ENCODE results near the gene RPTOR. TPM values are rescaled to one million over a fixed set of nuclear protein-coding genes. Genes with fewer than 3 reads are reported as not detected.

The RPTOR gene
- total RNA-seq, 2 experiments from 2014 or later = 48.1 to 87.8 TPM

- no peaks in the 10 kb centered on the region for H3K9me3 ChIP-seq (ENCODE audit: low read length)
- intact Hi-C loops (cut with micrococcal nuclease; ENCODE audit: unreplicated experiment) = no loop called here
- H3K36me3 ChIP-seq (ENCODE audit: insufficient read depth, low read length) = peaks cover 20% of the 10 kb centered on the region
- no peaks in the 10 kb centered on the region for H3K9me2 ChIP-seq (ENCODE audit: insufficient read depth, low read length)
- no TSS peak for BruUV-seq (replicated peaks)
- ChIA-PET CTCF (ENCODE audit: unreplicated experiment) (no interaction called here), POLR2A (interaction anchor here (0.6 to 1.4 kb wide), 3 partner anchors 13 to 1827 kb away, joined by 3 read pairs; no protein-coding TSS in a partner anchor)
- H3K4me3 ChIP-seq (ENCODE audit: low read depth, low read length, poor library complexity, severe bottlenecking) = no peak overlapping the region
- peaks cover 41% of the 10 kb centered on the region for H3K4me1 ChIP-seq (ENCODE audit: insufficient read depth, low read length, poor library complexity, severe bottlenecking)
- H4K20me1 ChIP-seq (ENCODE audit: insufficient read depth, low read length) = no peaks in the 10 kb centered on the region
- DNase-seq (ENCODE audit: low spot score) = no peak
- 0 out of 2 replicates have a peak overlapping the region, but pooled peaks have one; percentile 1 for H3K4me2 ChIP-seq (ENCODE audit: low read length)
- TF ChIP-seq EZH2phosphoT487 (IDR thresholded peaks at IDR 0.05; ENCODE audit: borderline replicate concordance, low read depth, low read length) (no peak), CTCF (conservative IDR thresholded peaks at IDR 0.05; ENCODE audit: low read length) (no peak)
- no peak overlapping the region for H2AFZ ChIP-seq (ENCODE audit: low read length)
- peaks cover 28% of the 10 kb centered on the region; the same call in 1 of the 2 replicates for H3K79me2 ChIP-seq (ENCODE audit: insufficient read depth, low read depth, low read length)
- H3K27ac ChIP-seq (ENCODE audit: low read depth, low read length, poor library complexity, severe bottlenecking) = no peak overlapping the region
Observed at GRCh38 chr17:80704381-80704819, 159.8 kb downstream of the RPTOR start.

GRCh38 chr17:80704894-80705293 lies 160.3 kb downstream of the RPTOR start:
- peaks cover 41% of the 10 kb centered on the region for H3K4me1 ChIP-seq (ENCODE audit: insufficient read depth, low read length, poor library complexity, severe bottlenecking)
- H3K79me2 ChIP-seq (ENCODE audit: insufficient read depth, low read depth, low read length) = peaks cover 28% of the 10 kb centered on the region; the same call in 1 of the 2 replicates
- ChIA-PET CTCF (ENCODE audit: unreplicated experiment) (no interaction called here), POLR2A (no interaction called here)
- no peaks in the 10 kb centered on the region for H3K9me2 ChIP-seq (ENCODE audit: insufficient read depth, low read length)
- intact Hi-C loops (cut with micrococcal nuclease; ENCODE audit: unreplicated experiment) = no loop called here
- no peak overlapping the region for H2AFZ ChIP-seq (ENCODE audit: low read length)
- no peaks in the 10 kb centered on the region for H3K9me3 ChIP-seq (ENCODE audit: low read length)
- no peak overlapping the region for H3K4me3 ChIP-seq (ENCODE audit: low read depth, low read length, poor library complexity, severe bottlenecking)
- no peaks in the 10 kb centered on the region for H4K20me1 ChIP-seq (ENCODE audit: insufficient read depth, low read length)
- H3K27ac ChIP-seq (ENCODE audit: low read depth, low read length, poor library complexity, severe bottlenecking) = no peak overlapping the region
- TF ChIP-seq EZH2phosphoT487 (IDR thresholded peaks at IDR 0.05; ENCODE audit: borderline replicate concordance, low read depth, low read length) (no peak), CTCF (conservative IDR thresholded peaks at IDR 0.05; ENCODE audit: low read length) (no peak)
- no TSS peak for BruUV-seq (replicated peaks)
- H3K36me3 ChIP-seq (ENCODE audit: insufficient read depth, low read length) = peaks cover 25% of the 10 kb centered on the region
- H3K4me2 ChIP-seq (ENCODE audit: low read length) = no peak overlapping the region
- DNase-seq (ENCODE audit: low spot score) = no peak

GRCh38 chr17:80705988-80706387 lies 161.3 kb downstream of the RPTOR start:
- TF ChIP-seq CTCF (conservative IDR thresholded peaks at IDR 0.05; ENCODE audit: low read length) = no peak
- Histone ChIP-seq H3K9me2 (ENCODE audit: insufficient read depth, low read length) (no peaks in the 10 kb centered on the region), H3K9me3 (ENCODE audit: low read length) (no peaks in the 10 kb centered on the region), H3K36me3 (ENCODE audit: insufficient read depth, low read length) (peaks cover 29% of the 10 kb centered on the region), H3K4me3 (ENCODE audit: low read depth, low read length, poor library complexity, severe bottlenecking) (no peak overlapping the region), H3K4me1 (ENCODE audit: insufficient read depth, low read length, poor library complexity, severe bottlenecking) (peaks cover 41% of the 10 kb centered on the region), H3K4me2 (ENCODE audit: low read length) (no peak overlapping the region), H3K79me2 (ENCODE audit: insufficient read depth, low read depth, low read length) (peaks cover 28% of the 10 kb centered on the region; the same call in 1 of the 2 replicates), H2AFZ (ENCODE audit: low read length) (no peak overlapping the region), H3K27ac (ENCODE audit: low read depth, low read length, poor library complexity, severe bottlenecking) (no peak overlapping the region), H4K20me1 (ENCODE audit: insufficient read depth, low read length) (no peaks in the 10 kb centered on the region)
- ChIA-PET CTCF (ENCODE audit: unreplicated experiment) (no interaction called here), POLR2A (interaction anchor here (0.6 kb wide), 1 partner anchor 253 kb away, joined by 3 read pairs; no protein-coding TSS in a partner anchor)
- BruUV-seq (replicated peaks) = no TSS peak
- intact Hi-C loops (cut with micrococcal nuclease; ENCODE audit: unreplicated experiment) = no loop called here
- DNase-seq (ENCODE audit: low spot score) = no peak

All from OCI-LY7 (cell line).